GM08714 (cell line): ENCODE results near the gene COBL.

ENCODE experiments used
- H3K4me3 ChIP-seq: fragments of 200-500 bp; sonication (Bioruptor generic); 2 replicates; pipeline ENCODE4 v1.5.1; 2014; ENCODE audit warnings: mild to moderate bottlenecking, low read length, inconsistent platforms
- ZNF274 ChIP-seq: IDR thresholded peaks from 2 replicates; pipeline ENCODE4 v1.6.1; 2012; ENCODE audit warnings: mild to moderate bottlenecking, low read depth, low read length

The COBL gene

GRCh38 chr7:51263631-51264484, 52.8 kb downstream of the COBL start:
- TF ChIP-seq ZNF274 = no peak
- no peak overlapping the region for H3K4me3 ChIP-seq

- no peak for TF ChIP-seq ZNF274
Measured at GRCh38 chr7:51262796-51263531, 53.6 kb downstream of the COBL start.

GRCh38 chr7:51261950-51262795, 54.4 kb downstream of the COBL start:
- no peak overlapping the region for H3K4me3 ChIP-seq
- no peak for TF ChIP-seq ZNF274

More at GRCh38 chr7:51262796-51263531, 53.6 kb downstream of the COBL start:
- H3K4me3 ChIP-seq = no peak overlapping the region

DNA sequence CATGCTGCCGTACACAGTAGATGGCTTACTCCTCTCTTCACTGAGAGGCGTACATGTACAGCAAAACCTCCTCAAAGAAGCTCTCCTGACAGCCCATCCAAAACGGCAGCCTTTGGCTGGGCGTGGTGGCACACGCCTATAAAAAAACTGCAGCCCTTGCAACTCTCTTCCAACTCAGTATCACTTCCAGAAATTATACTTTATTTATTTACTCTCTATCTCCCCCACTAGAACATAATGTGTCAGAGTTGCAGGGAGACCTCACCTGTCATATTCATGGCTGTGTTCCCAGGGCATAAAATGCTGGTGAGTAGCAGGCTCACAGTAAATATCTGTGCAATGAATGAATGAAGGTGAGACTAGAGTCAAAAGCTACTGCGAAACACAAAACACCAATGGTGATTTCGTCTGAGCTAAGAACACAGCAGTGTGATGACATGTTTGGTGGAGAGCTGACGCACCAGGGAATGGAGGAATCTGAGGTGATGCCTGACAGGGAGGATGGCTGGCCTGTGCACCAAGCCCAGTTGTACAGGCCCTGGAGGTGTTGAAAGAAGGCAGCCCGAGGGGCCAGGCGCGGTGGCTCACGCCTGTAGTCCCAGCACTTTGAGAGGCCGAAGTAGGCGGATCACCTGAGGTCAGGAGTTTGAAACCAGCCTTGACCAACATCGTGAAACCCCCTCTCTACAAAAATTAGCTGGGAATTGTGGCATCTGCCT, 55.3 kb downstream of the COBL start:
- TF ChIP-seq ZNF274 = no peak
- no peak overlapping the region for H3K4me3 ChIP-seq

- H3K4me3 ChIP-seq = no peak overlapping the region
- no peak for TF ChIP-seq ZNF274
Measured at GRCh38 chr7:51260516-51260915, 56.1 kb downstream of the COBL start.

GRCh38 chr7:51259766-51260165, 56.8 kb downstream of the COBL start:
- TF ChIP-seq ZNF274 = no peak

DNA sequence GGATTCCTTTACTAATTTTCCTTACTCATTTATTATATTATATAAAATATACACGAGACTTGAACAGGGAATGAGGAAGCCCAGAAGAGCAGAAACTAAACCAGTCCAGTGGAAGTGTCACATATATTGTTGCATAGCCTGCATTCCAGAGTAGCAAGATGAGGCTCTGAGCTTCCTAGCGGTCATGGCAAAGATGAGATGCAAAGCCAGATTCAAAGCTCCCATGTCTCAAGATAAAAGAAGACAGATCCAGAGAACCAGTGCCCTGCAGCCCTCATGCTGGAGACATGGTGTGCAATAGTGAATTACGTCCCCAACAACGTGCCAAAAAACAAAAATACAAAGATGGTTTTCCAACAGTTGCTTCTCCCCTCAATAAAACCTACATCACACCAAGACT, 59.7 kb downstream of the COBL start:
- H3K4me3 ChIP-seq = no peak overlapping the region

More at GRCh38 chr7:51259766-51260165, 56.8 kb downstream of the COBL start:
- no peak overlapping the region for H3K4me3 ChIP-seq

DNA sequence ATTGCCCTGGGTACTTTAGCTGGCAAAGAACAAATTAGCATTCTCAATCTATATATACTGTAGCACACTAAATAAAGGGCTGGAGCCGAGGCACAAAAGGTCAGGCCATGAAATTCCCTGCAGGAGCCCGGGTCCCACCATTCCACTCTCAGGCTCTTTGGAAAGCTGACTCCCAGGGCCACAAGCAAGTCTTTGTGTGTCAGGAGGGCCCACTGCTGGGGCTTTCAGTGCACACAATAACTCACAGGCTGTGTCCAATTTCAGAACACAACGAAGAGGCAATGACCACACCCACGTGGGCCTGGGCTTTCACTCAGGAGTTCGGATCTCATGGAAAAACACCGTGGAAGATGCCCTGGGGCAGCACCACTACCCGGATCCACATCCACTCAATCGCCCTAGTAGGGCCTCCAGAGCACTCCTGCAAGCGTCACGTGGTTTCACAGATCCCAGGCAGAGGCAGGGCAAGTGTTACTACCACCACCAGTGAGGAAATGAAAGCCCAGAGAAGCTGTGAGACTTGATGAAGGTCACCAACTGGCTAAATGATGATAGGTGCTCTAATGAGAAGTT, 60.3 kb downstream of the COBL start:
- no peak for TF ChIP-seq ZNF274
- H3K4me3 ChIP-seq = no peak overlapping the region

More for the DNA sequence above, 59.7 kb downstream of the COBL start:
- no peak for TF ChIP-seq ZNF274

- no peak overlapping the region for H3K4me3 ChIP-seq
- no peak for TF ChIP-seq ZNF274
Measured at GRCh38 chr7:51255536-51256208, 60.9 kb downstream of the COBL start.

GRCh38 chr7:51255036-51255435, 61.6 kb downstream of the COBL start:
- H3K4me3 ChIP-seq = no peak overlapping the region
- TF ChIP-seq ZNF274 = no peak

- TF ChIP-seq ZNF274 = no peak
- no peak overlapping the region for H3K4me3 ChIP-seq
Measured at GRCh38 chr7:51253157-51253556, 63.5 kb downstream of the COBL start.

DNA sequence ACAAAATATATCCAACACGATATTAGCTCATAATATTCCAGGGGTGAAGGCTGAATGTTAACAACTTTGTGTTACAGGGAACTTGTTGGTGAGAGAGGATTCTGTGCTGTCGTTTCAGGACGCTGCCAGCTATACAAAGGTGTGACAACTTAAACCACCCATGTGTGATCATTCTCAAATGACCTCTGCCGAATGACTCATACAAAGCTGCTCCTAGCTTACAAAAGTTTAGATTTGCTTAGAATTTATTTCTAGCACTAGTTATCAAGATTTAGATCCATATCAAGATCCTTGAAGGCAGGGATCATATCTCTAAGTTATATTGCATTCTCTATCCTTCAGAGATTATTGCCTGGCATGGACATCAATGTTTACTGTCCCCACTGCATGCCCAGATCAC, 65.3 kb downstream of the COBL start:
- H3K4me3 ChIP-seq = no peak overlapping the region
- no peak for TF ChIP-seq ZNF274

DNA sequence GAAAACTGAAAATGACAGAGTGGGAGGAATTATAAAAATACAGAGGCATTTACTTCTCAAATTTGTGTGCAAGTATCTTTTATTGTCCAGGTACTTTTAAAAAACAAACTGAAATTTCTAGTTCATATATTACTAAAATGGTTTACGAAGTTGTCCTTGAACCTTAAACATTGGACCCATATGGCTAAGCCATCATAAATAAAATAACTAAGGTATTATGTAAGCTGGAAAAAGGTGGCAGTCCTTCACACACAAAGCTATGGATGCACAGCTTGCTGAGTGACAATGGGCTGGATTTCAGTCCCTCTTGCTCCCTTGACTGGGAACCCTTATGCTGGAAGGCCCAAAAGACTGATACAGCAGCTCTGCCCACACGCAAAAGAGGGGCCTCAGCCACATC, 66.1 kb downstream of the COBL start:
- no peak for TF ChIP-seq ZNF274
- no peak overlapping the region for H3K4me3 ChIP-seq
